HepG2 (cell line): ENCODE data around the gene THSD8. TPM values are rescaled to one million over a fixed set of nuclear protein-coding genes. Genes with fewer than 3 reads are reported as not detected.
A peak's percentile ranks its signal among the peaks of the same experiment; 100 is the strongest.

Source experiments
- CEBPG ChIP-seq: IDR thresholded peaks from 2 replicates; pipeline ENCODE4 v1.6.1; 2016
- CREM ChIP-seq, 2 experiments: sonication (generic) in 1 of 2; formaldehyde crosslinking in 1 of 2; IDR thresholded peaks; 2 replicates each; pipeline versions ENCODE4 v1.4.0 to v1.6.1; 2016 to 2020; ENCODE audit warnings: antibody characterized with exemption in 1 of 2, mild to moderate bottlenecking in 1 of 2, missing genetic modification reagents in 1 of 2
- EP300 ChIP-seq, 3 experiments: sonication (generic) in 1 of 3; formaldehyde crosslinking in 1 of 3; IDR thresholded peaks; 2 replicates each; pipeline versions ENCODE4 v1.5.1 to v1.6.1; 2011 to 2020; ENCODE audit warnings: low read depth in 2 of 3, low read length in 2 of 3, borderline replicate concordance in 1 of 3, improper control_type of control experiment in 1 of 3, mild to moderate bottlenecking in 1 of 3, missing genetic modification reagents in 1 of 3, moderate library complexity in 1 of 3
- HIC2 ChIP-seq: sonication (generic); formaldehyde crosslinking; IDR thresholded peaks from 2 replicates; pipeline ENCODE4 v1.9.0; 2022; ENCODE audit warnings: low read depth, missing genetic modification reagents
- HNRNPL ChIP-seq: fragments of 200-400 bp; formaldehyde crosslinking; IDR thresholded peaks from 2 replicates; pipeline ENCODE4 v1.6.1; 2017; ENCODE audit warnings: mild to moderate bottlenecking, low read depth, low read length
- MED1 ChIP-seq: sonication (generic); formaldehyde crosslinking; IDR thresholded peaks from 2 replicates; pipeline ENCODE4 v1.4.0; 2020; ENCODE audit warnings: missing genetic modification reagents
- MEF2D ChIP-seq: sonication (generic); formaldehyde crosslinking; IDR thresholded peaks from 2 replicates; pipeline ENCODE4 v1.5.1; 2020; ENCODE audit warnings: mild to moderate bottlenecking, missing genetic modification reagents
- PHF21A ChIP-seq: sonication (generic); formaldehyde crosslinking; IDR thresholded peaks from 2 replicates; pipeline ENCODE4 v1.5.0; 2020; ENCODE audit warnings: mild to moderate bottlenecking, missing genetic modification reagents
- SAP130 ChIP-seq: IDR thresholded peaks from 2 replicates; pipeline ENCODE4 v1.6.1; 2016; ENCODE audit warnings: low read depth
- SP5 ChIP-seq: IDR thresholded peaks from 2 replicates; pipeline ENCODE4 v1.6.1; 2016; ENCODE audit warnings: low read depth, borderline replicate concordance
- SRF ChIP-seq: IDR thresholded peaks from 2 replicates; pipeline ENCODE4 v1.6.1; 2011; ENCODE audit warnings: mild to moderate bottlenecking, low read depth, low read length, moderate library complexity
- TCF7 ChIP-seq: sonication (generic); IDR thresholded peaks from 2 replicates; pipeline ENCODE4 v1.6.1; 2016; ENCODE audit warnings: antibody characterized with exemption, low read depth
- TEAD3 ChIP-seq: optimal IDR thresholded peaks from 2 replicates; pipeline ENCODE3; 2016; ENCODE audit warnings: borderline replicate concordance
- ZFP36L1 ChIP-seq: sonication (generic); formaldehyde crosslinking; IDR thresholded peaks from 2 replicates; pipeline ENCODE4 v1.8.0; 2022; ENCODE audit warnings: mild to moderate bottlenecking, missing genetic modification reagents, moderate library complexity
- ZNF501 ChIP-seq: sonication (generic); formaldehyde crosslinking; IDR thresholded peaks from 2 replicates; pipeline ENCODE4 v1.5.1; 2020; ENCODE audit warnings: mild to moderate bottlenecking, moderate library complexity, missing genetic modification reagents
- ZNF597 ChIP-seq: sonication (generic); formaldehyde crosslinking; IDR thresholded peaks from 2 replicates; pipeline ENCODE4 v1.5.0; 2020; ENCODE audit warnings: missing genetic modification reagents
- polyA plus RNA-seq, 8 experiments: library from polyadenylated mRNA; depleted of rRNA in 3 of 8; stranded (reverse) in 7 of 8; unstranded in 1 of 8; fragments of >200 nt; fragmentation: Illumina TruSeq in 4 of 8; extraction: Trizol in 4 of 8; gene quantifications; 2 replicates each; pipeline versions ENCODE4 v1.2.1 to v1.2.3, GENCODE V29; 2011 to 2016; ENCODE audit warnings: low read depth in 4 of 8, missing spikeins in 1 of 8, mixed read lengths in 1 of 8; ENCODE audit not compliant: insufficient read depth in 1 of 8
- total RNA-seq, 5 experiments: library from RNA; depleted of rRNA; stranded (reverse); fragments of >200 nt; fragmentation: Illumina TruSeq; extraction: Trizol; gene quantifications; 2 replicates each; pipeline ENCODE4 v1.2.3, GENCODE V29; 2016; ENCODE audit warnings: low read depth in 1 of 5
- TF ChIP-seq, protein P1 (sequence below): sonication (generic); formaldehyde crosslinking; IDR thresholded peaks from 2 replicates; pipeline ENCODE4 v1.5.0; 2020; ENCODE audit warnings: missing genetic modification reagents
- TF ChIP-seq, protein P2 (sequence below): sonication (generic); formaldehyde crosslinking; IDR thresholded peaks from 2 replicates; pipeline ENCODE4 v1.4.0; 2020; ENCODE audit warnings: missing genetic modification reagents
- TF ChIP-seq, protein P3 (sequence below): sonication (generic); formaldehyde crosslinking; IDR thresholded peaks from 2 replicates; pipeline ENCODE4 v1.4.0; 2020; ENCODE audit warnings: missing genetic modification reagents, borderline replicate concordance

The THSD8 gene
- total and polyA plus RNA-seq, 2 of the 13 experiments (the other 11 are each of a cell fraction or from before 2014, with no cell fraction given), result 4.8 to 14.9 TPM

- TF ChIP-seq, protein P1, sequence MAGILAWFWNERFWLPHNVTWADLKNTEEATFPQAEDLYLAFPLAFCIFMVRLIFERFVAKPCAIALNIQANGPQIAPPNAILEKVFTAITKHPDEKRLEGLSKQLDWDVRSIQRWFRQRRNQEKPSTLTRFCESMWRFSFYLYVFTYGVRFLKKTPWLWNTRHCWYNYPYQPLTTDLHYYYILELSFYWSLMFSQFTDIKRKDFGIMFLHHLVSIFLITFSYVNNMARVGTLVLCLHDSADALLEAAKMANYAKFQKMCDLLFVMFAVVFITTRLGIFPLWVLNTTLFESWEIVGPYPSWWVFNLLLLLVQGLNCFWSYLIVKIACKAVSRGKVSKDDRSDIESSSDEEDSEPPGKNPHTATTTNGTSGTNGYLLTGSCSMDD (CRISPR knock-in tag), result no peak
- TF ChIP-seq MEF2D (CRISPR knock-in tag), result no peak
- peak; percentile 97 for TF ChIP-seq HNRNPL
- no peak for TF ChIP-seq SRF
- peak; percentile 79 for TF ChIP-seq HIC2 (CRISPR knock-in tag)
- TF ChIP-seq CREM (IDR thresholded peaks at IDR 0.05), result no peak
- no peak for TF ChIP-seq CREM (CRISPR knock-in tag; IDR thresholded peaks at IDR 0.05)
- TF ChIP-seq, protein P2, sequence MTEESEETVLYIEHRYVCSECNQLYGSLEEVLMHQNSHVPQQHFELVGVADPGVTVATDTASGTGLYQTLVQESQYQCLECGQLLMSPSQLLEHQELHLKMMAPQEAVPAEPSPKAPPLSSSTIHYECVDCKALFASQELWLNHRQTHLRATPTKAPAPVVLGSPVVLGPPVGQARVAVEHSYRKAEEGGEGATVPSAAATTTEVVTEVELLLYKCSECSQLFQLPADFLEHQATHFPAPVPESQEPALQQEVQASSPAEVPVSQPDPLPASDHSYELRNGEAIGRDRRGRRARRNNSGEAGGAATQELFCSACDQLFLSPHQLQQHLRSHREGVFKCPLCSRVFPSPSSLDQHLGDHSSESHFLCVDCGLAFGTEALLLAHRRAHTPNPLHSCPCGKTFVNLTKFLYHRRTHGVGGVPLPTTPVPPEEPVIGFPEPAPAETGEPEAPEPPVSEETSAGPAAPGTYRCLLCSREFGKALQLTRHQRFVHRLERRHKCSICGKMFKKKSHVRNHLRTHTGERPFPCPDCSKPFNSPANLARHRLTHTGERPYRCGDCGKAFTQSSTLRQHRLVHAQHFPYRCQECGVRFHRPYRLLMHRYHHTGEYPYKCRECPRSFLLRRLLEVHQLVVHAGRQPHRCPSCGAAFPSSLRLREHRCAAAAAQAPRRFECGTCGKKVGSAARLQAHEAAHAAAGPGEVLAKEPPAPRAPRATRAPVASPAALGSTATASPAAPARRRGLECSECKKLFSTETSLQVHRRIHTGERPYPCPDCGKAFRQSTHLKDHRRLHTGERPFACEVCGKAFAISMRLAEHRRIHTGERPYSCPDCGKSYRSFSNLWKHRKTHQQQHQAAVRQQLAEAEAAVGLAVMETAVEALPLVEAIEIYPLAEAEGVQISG (CRISPR knock-in tag), result no peak
- TF ChIP-seq PHF21A (CRISPR knock-in tag), result peak; percentile 55; the same call in 1 of the 2 replicates
- TF ChIP-seq MED1 (CRISPR knock-in tag), result peak; percentile 36; the same call in 1 of the 2 replicates
- 0 out of 2 replicates have a peak, but pooled peaks have one; percentile 24 for TF ChIP-seq SP5 (CRISPR knock-in tag)
- TF ChIP-seq TEAD3 (CRISPR knock-in tag), result peak; percentile 13
- no peak for TF ChIP-seq ZFP36L1 (CRISPR knock-in tag)
- no peak for TF ChIP-seq CEBPG (CRISPR knock-in tag)
- TF ChIP-seq ZNF597, result no peak
- TF ChIP-seq SAP130 (CRISPR knock-in tag), result peak; percentile 54
- TF ChIP-seq EP300 (IDR thresholded peaks at IDR 0.05; ENCODE audit: low read depth in 2 of 2, low read length in 2 of 2), result peak in 1 of 2 experiments; percentile 26; a peak in 1 of 4 replicates
- TF ChIP-seq EP300 (CRISPR knock-in tag; IDR thresholded peaks at IDR 0.05; ENCODE audit: borderline replicate concordance), result no peak
- TF ChIP-seq, protein P3, sequence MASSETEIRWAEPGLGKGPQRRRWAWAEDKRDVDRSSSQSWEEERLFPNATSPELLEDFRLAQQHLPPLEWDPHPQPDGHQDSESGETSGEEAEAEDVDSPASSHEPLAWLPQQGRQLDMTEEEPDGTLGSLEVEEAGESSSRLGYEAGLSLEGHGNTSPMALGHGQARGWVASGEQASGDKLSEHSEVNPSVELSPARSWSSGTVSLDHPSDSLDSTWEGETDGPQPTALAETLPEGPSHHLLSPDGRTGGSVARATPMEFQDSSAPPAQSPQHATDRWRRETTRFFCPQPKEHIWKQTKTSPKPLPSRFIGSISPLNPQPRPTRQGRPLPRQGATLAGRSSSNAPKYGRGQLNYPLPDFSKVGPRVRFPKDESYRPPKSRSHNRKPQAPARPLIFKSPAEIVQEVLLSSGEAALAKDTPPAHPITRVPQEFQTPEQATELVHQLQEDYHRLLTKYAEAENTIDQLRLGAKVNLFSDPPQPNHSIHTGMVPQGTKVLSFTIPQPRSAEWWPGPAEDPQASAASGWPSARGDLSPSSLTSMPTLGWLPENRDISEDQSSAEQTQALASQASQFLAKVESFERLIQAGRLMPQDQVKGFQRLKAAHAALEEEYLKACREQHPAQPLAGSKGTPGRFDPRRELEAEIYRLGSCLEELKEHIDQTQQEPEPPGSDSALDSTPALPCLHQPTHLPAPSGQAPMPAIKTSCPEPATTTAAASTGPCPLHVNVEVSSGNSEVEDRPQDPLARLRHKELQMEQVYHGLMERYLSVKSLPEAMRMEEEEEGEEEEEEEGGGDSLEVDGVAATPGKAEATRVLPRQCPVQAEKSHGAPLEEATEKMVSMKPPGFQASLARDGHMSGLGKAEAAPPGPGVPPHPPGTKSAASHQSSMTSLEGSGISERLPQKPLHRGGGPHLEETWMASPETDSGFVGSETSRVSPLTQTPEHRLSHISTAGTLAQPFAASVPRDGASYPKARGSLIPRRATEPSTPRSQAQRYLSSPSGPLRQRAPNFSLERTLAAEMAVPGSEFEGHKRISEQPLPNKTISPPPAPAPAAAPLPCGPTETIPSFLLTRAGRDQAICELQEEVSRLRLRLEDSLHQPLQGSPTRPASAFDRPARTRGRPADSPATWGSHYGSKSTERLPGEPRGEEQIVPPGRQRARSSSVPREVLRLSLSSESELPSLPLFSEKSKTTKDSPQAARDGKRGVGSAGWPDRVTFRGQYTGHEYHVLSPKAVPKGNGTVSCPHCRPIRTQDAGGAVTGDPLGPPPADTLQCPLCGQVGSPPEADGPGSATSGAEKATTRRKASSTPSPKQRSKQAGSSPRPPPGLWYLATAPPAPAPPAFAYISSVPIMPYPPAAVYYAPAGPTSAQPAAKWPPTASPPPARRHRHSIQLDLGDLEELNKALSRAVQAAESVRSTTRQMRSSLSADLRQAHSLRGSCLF (CRISPR knock-in tag), result no peak
- 0 out of 2 replicates have a peak, but pooled peaks have one; percentile 14 for TF ChIP-seq ZNF501 (CRISPR knock-in tag)
- TF ChIP-seq TCF7, result no peak
Measured at GRCh38 chr19:12788682-12789097, 13.2 kb upstream of the THSD8 start (continued).
